Vagina (tissue), 2 donors: ENCODE measurements around the gene SMIM28. TPM values are rescaled to one million over a fixed set of nuclear protein-coding genes. Genes with fewer than 3 reads are reported as not detected.

Experiments
- DNase-seq, 2 donors: peaks; one replicate each; pipeline ENCODE4 v3.0.0-alpha.2; 2017; ENCODE audit errors: extremely low spot score in 2 of 2
- H3K27ac ChIP-seq: fragments of 200-600 bp; sonication (generic); one replicate; pipeline ENCODE4 v1.5.1; 2019
- H3K27me3 ChIP-seq: fragments of 200-600 bp; sonication (generic); one replicate; pipeline ENCODE4 v1.5.1; 2019
- H3K36me3 ChIP-seq, 2 donors: fragments of 200-600 bp; sonication (generic); one replicate each; pipeline ENCODE4 v1.5.1; 2017 to 2019
- H3K4me1 ChIP-seq: fragments of 200-600 bp; sonication (generic); one replicate; pipeline ENCODE4 v1.5.1; 2019
- H3K4me3 ChIP-seq, 2 donors: fragments of 200-600 bp; sonication (generic); 1 replicate in 1 of 2; 2 replicates in 1 of 2; pipeline ENCODE4 v1.5.1; 2016 to 2019
- H3K9me3 ChIP-seq: fragments of 200-600 bp; sonication (generic); one replicate; pipeline ENCODE4 v1.5.1; 2019
- POLR2A ChIP-seq, 2 donors: fragments of 450-650 bp; IDR thresholded peaks; one replicate each; pipeline ENCODE4 v1.6.1; 2017; ENCODE audit warnings: antibody characterized with exemption in 2 of 2, mild to moderate bottlenecking in 2 of 2, moderate library complexity in 2 of 2
- POLR2AphosphoS5 ChIP-seq, 2 donors: sonication (generic); formaldehyde crosslinking; IDR thresholded peaks; one replicate each; pipeline ENCODE4 v1.9.0; 2017; ENCODE audit warnings: antibody characterized with exemption in 2 of 2, mild to moderate bottlenecking in 2 of 2, low read depth in 1 of 2; ENCODE audit not compliant: insufficient read depth in 1 of 2
- intact Hi-C: fragments of 100-400 bp; cut with DNase I; formaldehyde crosslinking; loops from one replicate; pipeline ENCODE4 v1.15.1; 2023
- total RNA-seq: library from RNA; depleted of rRNA; stranded (reverse); fragments of >200 nt; gene quantifications from one replicate; pipeline ENCODE4 v1.2.3, GENCODE V29; 2016
- TF ChIP-seq, protein P1 (sequence below), 3 experiments: fragments of 450-650 bp in 2 of 3; fragments of 200-600 bp in 1 of 3; sonication (generic) in 1 of 3; IDR thresholded peaks; one replicate each; pipeline ENCODE4 v1.5.1; 2017 to 2019; ENCODE audit warnings: antibody characterized with exemption in 3 of 3, mild to moderate bottlenecking in 2 of 3, moderate library complexity in 2 of 3

The SMIM28 gene
- total RNA-seq, 1 donor from 2014 or later: not detected

DNA sequence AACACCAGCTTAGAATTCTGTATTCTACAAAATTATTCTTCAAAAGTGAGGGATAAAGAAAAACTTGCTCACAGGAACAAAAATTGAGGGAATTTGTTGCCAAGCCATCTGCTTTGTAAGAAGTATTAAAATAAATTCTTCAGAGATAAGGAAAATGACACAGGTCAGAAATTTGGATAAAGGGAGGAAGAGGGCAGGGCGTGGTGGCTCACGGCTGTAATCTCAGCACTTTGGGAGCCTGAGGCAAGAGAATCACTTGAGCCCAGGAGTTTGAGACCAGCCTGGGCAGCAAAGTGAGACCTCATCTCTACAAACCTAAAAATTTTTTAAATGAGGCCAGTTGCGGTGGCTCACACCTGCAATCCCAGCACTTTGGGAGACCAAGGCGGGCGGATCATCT, 11.8 kb downstream of the SMIM28 start:
- H3K4me1 ChIP-seq: no peaks in the 10 kb centered on the region
- H3K9me3 ChIP-seq: no peaks in the 10 kb centered on the region
- no peak overlapping the region for H3K27ac ChIP-seq
- no peak overlapping the region for H3K4me3 ChIP-seq
- no peak for DNase-seq
- intact Hi-C loops: no loop called here
- no peaks in the 10 kb centered on the region for H3K27me3 ChIP-seq
- H3K36me3 ChIP-seq: no peaks in the 10 kb centered on the region
- no peak for TF ChIP-seq POLR2A (IDR thresholded peaks at IDR 0.05)
- TF ChIP-seq, protein P1, sequence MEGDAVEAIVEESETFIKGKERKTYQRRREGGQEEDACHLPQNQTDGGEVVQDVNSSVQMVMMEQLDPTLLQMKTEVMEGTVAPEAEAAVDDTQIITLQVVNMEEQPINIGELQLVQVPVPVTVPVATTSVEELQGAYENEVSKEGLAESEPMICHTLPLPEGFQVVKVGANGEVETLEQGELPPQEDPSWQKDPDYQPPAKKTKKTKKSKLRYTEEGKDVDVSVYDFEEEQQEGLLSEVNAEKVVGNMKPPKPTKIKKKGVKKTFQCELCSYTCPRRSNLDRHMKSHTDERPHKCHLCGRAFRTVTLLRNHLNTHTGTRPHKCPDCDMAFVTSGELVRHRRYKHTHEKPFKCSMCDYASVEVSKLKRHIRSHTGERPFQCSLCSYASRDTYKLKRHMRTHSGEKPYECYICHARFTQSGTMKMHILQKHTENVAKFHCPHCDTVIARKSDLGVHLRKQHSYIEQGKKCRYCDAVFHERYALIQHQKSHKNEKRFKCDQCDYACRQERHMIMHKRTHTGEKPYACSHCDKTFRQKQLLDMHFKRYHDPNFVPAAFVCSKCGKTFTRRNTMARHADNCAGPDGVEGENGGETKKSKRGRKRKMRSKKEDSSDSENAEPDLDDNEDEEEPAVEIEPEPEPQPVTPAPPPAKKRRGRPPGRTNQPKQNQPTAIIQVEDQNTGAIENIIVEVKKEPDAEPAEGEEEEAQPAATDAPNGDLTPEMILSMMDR (IDR thresholded peaks at IDR 0.05): no peak
- no peak for TF ChIP-seq POLR2AphosphoS5 (IDR thresholded peaks at IDR 0.05; ENCODE audit: insufficient read depth in 1 of 2, low read depth in 1 of 2)

- H3K4me3 ChIP-seq: no peak overlapping the region
- no peaks in the 10 kb centered on the region for H3K4me1 ChIP-seq
- H3K9me3 ChIP-seq: no peaks in the 10 kb centered on the region
- no peaks in the 10 kb centered on the region for H3K27me3 ChIP-seq
- no peak for TF ChIP-seq POLR2AphosphoS5 (IDR thresholded peaks at IDR 0.05; ENCODE audit: insufficient read depth in 1 of 2, low read depth in 1 of 2)
- TF ChIP-seq POLR2A (IDR thresholded peaks at IDR 0.05): no peak
- TF ChIP-seq, protein P1 (IDR thresholded peaks at IDR 0.05): no peak
- no peaks in the 10 kb centered on the region for H3K36me3 ChIP-seq
- DNase-seq: no peak
- intact Hi-C loops: no loop called here
- no peak overlapping the region for H3K27ac ChIP-seq
These were observed 16.4 kb downstream of the SMIM28 start for GRCh38 chr6:138393871-138394783.

DNA sequence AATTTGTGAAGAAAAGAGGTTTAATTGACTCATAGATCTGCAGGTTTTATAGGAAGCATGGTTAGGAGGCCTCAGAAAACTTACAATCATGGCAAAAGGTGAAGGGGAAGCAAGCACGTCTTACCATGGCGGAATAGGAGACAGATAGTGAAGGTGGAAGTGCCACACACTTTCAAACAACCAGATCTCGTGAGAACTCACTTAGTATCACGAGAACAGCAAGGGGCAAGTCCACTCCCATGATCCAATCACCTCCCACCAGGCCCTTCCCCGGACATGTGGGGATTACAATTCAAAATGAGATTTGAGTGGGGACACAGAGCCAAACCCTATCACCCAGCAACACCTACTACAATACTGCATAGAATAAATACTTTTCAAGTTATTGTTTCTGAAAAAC, 19.0 kb downstream of the SMIM28 start:
- H3K27ac ChIP-seq: no peak overlapping the region
- DNase-seq: no peak
- no peaks in the 10 kb centered on the region for H3K36me3 ChIP-seq
- intact Hi-C loops: no loop called here
- H3K27me3 ChIP-seq: no peaks in the 10 kb centered on the region
- no peaks in the 10 kb centered on the region for H3K4me1 ChIP-seq
- H3K9me3 ChIP-seq: no peaks in the 10 kb centered on the region
- TF ChIP-seq, protein P1 (IDR thresholded peaks at IDR 0.05): no peak
- TF ChIP-seq POLR2AphosphoS5 (IDR thresholded peaks at IDR 0.05; ENCODE audit: insufficient read depth in 1 of 2, low read depth in 1 of 2) (no peak), POLR2A (IDR thresholded peaks at IDR 0.05) (no peak)
- H3K4me3 ChIP-seq: no peak overlapping the region

GRCh38 chr6:138397128-138398122, 19.7 kb downstream of the SMIM28 start:
- intact Hi-C loops: no loop called here
- H3K27me3 ChIP-seq: no peaks in the 10 kb centered on the region
- no peaks in the 10 kb centered on the region for H3K9me3 ChIP-seq
- no peak overlapping the region for H3K4me3 ChIP-seq
- H3K4me1 ChIP-seq: no peaks in the 10 kb centered on the region
- H3K36me3 ChIP-seq: no peaks in the 10 kb centered on the region
- no peak overlapping the region for H3K27ac ChIP-seq
- DNase-seq: no peak
- no peak for TF ChIP-seq POLR2AphosphoS5 (IDR thresholded peaks at IDR 0.05; ENCODE audit: insufficient read depth in 1 of 2, low read depth in 1 of 2)
- TF ChIP-seq, protein P1 (IDR thresholded peaks at IDR 0.05): no peak
- TF ChIP-seq POLR2A (IDR thresholded peaks at IDR 0.05): no peak
